Measurements from ENCODE around the gene ATF6B.

Gene ATF6B

DNA sequence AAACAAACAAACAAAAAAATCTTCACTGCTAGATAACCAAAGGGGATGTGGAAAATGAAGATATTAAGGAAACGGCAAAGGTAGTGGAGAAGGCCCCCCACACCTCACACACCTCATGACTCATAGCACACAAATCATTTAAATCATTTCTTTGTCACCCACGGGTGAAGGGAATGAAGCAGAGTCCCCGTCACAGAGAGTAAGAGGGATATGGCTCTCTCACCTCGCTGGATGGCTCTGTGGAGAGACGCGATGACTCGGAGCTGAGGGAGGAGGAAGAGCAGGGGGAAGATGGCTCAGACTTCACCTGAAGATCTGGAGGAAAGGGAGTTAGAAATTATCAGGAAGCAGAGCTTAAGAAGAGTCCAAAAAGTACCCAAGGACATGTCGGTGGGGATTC lies 1.2 kb downstream of the ATF6B start:
- Histone ChIP-seq H3K4me1 (ENCODE audit: insufficient read depth, low read length, poor library complexity, severe bottlenecking) (peaks cover 25% of the 10 kb centered on the region), H3K79me2 (ENCODE audit: insufficient read depth, low read length) (peaks cover 38% of the 10 kb centered on the region), H3K36me3 (ENCODE audit: insufficient read depth, low read length) (peaks cover 5% of the 10 kb centered on the region; the same call in 1 of the 2 replicates), H3K4me2 (ENCODE audit: low read depth, low read length, poor library complexity, severe bottlenecking) (peak overlapping the region; percentile 98), H3K9me3 (ENCODE audit: insufficient read depth, low read depth, low read length) (no peaks in the 10 kb centered on the region), H2AFZ (ENCODE audit: low read length) (no peak overlapping the region), H3K27me3 (ENCODE audit: insufficient read depth, low read length, poor library complexity, severe bottlenecking) (no peaks in the 10 kb centered on the region), H3F3A (ENCODE audit: low read depth) (no peaks in the 10 kb centered on the region), H3K4me3 (ENCODE audit: low read length, poor library complexity, severe bottlenecking) (peak overlapping the region; percentile 91), H3K9me2 (replicated peaks; ENCODE audit: low read depth, low read length) (no peaks in the 10 kb centered on the region), H3K9ac (ENCODE audit: low read depth, low read length, poor library complexity, severe bottlenecking) (peak overlapping the region; percentile 91), H4K20me1 (ENCODE audit: insufficient read depth, low read length, poor library complexity, severe bottlenecking) (peaks cover 17% of the 10 kb centered on the region)
- TF ChIP-seq EZH2phosphoT487 (IDR thresholded peaks at IDR 0.05; ENCODE audit: borderline replicate concordance): no peak
- TF ChIP-seq, protein P1, sequence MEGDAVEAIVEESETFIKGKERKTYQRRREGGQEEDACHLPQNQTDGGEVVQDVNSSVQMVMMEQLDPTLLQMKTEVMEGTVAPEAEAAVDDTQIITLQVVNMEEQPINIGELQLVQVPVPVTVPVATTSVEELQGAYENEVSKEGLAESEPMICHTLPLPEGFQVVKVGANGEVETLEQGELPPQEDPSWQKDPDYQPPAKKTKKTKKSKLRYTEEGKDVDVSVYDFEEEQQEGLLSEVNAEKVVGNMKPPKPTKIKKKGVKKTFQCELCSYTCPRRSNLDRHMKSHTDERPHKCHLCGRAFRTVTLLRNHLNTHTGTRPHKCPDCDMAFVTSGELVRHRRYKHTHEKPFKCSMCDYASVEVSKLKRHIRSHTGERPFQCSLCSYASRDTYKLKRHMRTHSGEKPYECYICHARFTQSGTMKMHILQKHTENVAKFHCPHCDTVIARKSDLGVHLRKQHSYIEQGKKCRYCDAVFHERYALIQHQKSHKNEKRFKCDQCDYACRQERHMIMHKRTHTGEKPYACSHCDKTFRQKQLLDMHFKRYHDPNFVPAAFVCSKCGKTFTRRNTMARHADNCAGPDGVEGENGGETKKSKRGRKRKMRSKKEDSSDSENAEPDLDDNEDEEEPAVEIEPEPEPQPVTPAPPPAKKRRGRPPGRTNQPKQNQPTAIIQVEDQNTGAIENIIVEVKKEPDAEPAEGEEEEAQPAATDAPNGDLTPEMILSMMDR (conservative IDR thresholded peaks at IDR 0.05; ENCODE audit: low read length): no peak

GRCh38 chr6:32123681-32124080 lies 4.4 kb downstream of the ATF6B start:
- no peak overlapping the region for H2AFZ ChIP-seq (ENCODE audit: low read length)
- H3K4me1 ChIP-seq (ENCODE audit: insufficient read depth, low read length, poor library complexity, severe bottlenecking): peaks cover 15% of the 10 kb centered on the region
- no peak overlapping the region for H3K4me3 ChIP-seq (ENCODE audit: low read length, poor library complexity, severe bottlenecking)
- no peak overlapping the region for H3K4me2 ChIP-seq (ENCODE audit: low read depth, low read length, poor library complexity, severe bottlenecking)
- H4K20me1 ChIP-seq (ENCODE audit: insufficient read depth, low read length, poor library complexity, severe bottlenecking): peaks cover 17% of the 10 kb centered on the region
- no peaks in the 10 kb centered on the region for H3F3A ChIP-seq (ENCODE audit: low read depth)
- H3K9me3 ChIP-seq (ENCODE audit: insufficient read depth, low read depth, low read length): no peaks in the 10 kb centered on the region
- H3K36me3 ChIP-seq (ENCODE audit: insufficient read depth, low read length): peaks cover 26% of the 10 kb centered on the region; the same call in 1 of the 2 replicates
- TF ChIP-seq, protein P1 (conservative IDR thresholded peaks at IDR 0.05; ENCODE audit: low read length): no peak
- no peak for TF ChIP-seq EZH2phosphoT487 (IDR thresholded peaks at IDR 0.05; ENCODE audit: borderline replicate concordance)
- H3K79me2 ChIP-seq (ENCODE audit: insufficient read depth, low read length): peaks cover 32% of the 10 kb centered on the region
- no peaks in the 10 kb centered on the region for H3K9me2 ChIP-seq (replicated peaks; ENCODE audit: low read depth, low read length)
- no peaks in the 10 kb centered on the region for H3K27me3 ChIP-seq (ENCODE audit: insufficient read depth, low read length, poor library complexity, severe bottlenecking)
- H3K9ac ChIP-seq (ENCODE audit: low read depth, low read length, poor library complexity, severe bottlenecking): no peak overlapping the region

GRCh38 chr6:32120573-32121059 lies 7.4 kb downstream of the ATF6B start:
- H3K4me1 ChIP-seq (ENCODE audit: insufficient read depth, low read length, poor library complexity, severe bottlenecking): no peaks in the 10 kb centered on the region

More at GRCh38 chr6:32120573-32121059, 7.4 kb downstream of the ATF6B start:
- Histone ChIP-seq H3K79me2 (ENCODE audit: insufficient read depth, low read length) (peaks cover 9% of the 10 kb centered on the region; the same call in 1 of the 2 replicates), H2AFZ (ENCODE audit: low read length) (no peak overlapping the region), H3K9ac (ENCODE audit: low read depth, low read length, poor library complexity, severe bottlenecking) (no peak overlapping the region), H3K9me2 (replicated peaks; ENCODE audit: low read depth, low read length) (no peaks in the 10 kb centered on the region), H3K36me3 (ENCODE audit: insufficient read depth, low read length) (peaks cover 56% of the 10 kb centered on the region; the same call in 1 of the 2 replicates), H3K9me3 (ENCODE audit: insufficient read depth, low read depth, low read length) (no peaks in the 10 kb centered on the region), H4K20me1 (ENCODE audit: insufficient read depth, low read length, poor library complexity, severe bottlenecking) (peaks cover 2% of the 10 kb centered on the region), H3K27me3 (ENCODE audit: insufficient read depth, low read length, poor library complexity, severe bottlenecking) (no peaks in the 10 kb centered on the region), H3K4me2 (ENCODE audit: low read depth, low read length, poor library complexity, severe bottlenecking) (no peak overlapping the region), H3F3A (ENCODE audit: low read depth) (no peaks in the 10 kb centered on the region), H3K4me3 (ENCODE audit: low read length, poor library complexity, severe bottlenecking) (no peak overlapping the region)
- TF ChIP-seq EZH2phosphoT487 (IDR thresholded peaks at IDR 0.05; ENCODE audit: borderline replicate concordance): no peak
